DND-41 (cell line): ENCODE results near the gene LAT.

ENCODE experiments used
- CTCF ChIP-seq: IDR thresholded peaks from 2 replicates; pipeline ENCODE4 v1.5.1; 2012; ENCODE audit warnings: borderline replicate concordance, low read length, moderate library complexity, mild to moderate bottlenecking; ENCODE audit not compliant: poor library complexity, severe bottlenecking; ENCODE audit errors: extremely low read depth
- EZH2 ChIP-seq: IDR thresholded peaks from 3 replicates; pipeline ENCODE4 v1.6.1; 2012; ENCODE audit warnings: borderline replicate concordance, low read depth, mild to moderate bottlenecking, moderate library complexity, low read length, inconsistent platforms; ENCODE audit not compliant: severe bottlenecking

- TF ChIP-seq EZH2 (no peak), CTCF (no peak)
Measured at GRCh38 chr16:29028457-29029167, 43.8 kb downstream of the LAT start.
